HL-60 (cell line): ENCODE results near the gene KRT81.

Experiments used
- DNase-seq, 2 experiments: peaks; one replicate each; pipeline ENCODE4 v3.0.0-alpha.2; 2010 to 2020; ENCODE audit warnings: low read depth in 1 of 2, low spot score in 1 of 2
- H3K27ac ChIP-seq: fragments of 250-450 bp; sonication (Bioruptor Pico); replicated peaks from 2 replicates; pipeline ENCODE4 v1.5.1; 2020; ENCODE audit warnings: mild to moderate bottlenecking, moderate library complexity
- H3K27me3 ChIP-seq: fragments of 250-450 bp; sonication (Bioruptor Pico); 2 replicates; pipeline ENCODE4 v1.5.1; 2021; ENCODE audit warnings: mild to moderate bottlenecking, moderate library complexity; ENCODE audit not compliant: insufficient read depth, poor library complexity, severe bottlenecking
- H3K4me3 ChIP-seq: replicated peaks from 2 replicates; pipeline ENCODE4 v1.5.1; 2011; ENCODE audit warnings: mild to moderate bottlenecking, control low read depth, low read length; ENCODE audit not compliant: insufficient read depth
- CTCF ChIP-seq: IDR thresholded peaks from one replicate; pipeline ENCODE4 v1.5.1; 2011; ENCODE audit warnings: low read length, control low read depth, inconsistent platforms; ENCODE audit not compliant: insufficient read depth
- GABPA ChIP-seq: IDR thresholded peaks from 2 replicates; pipeline ENCODE4 v1.6.1; 2012; ENCODE audit warnings: low read depth
- POLR2AphosphoS5 ChIP-seq: IDR thresholded peaks from 2 replicates; pipeline ENCODE4 v1.6.1; 2012; ENCODE audit warnings: low read depth
- REST ChIP-seq: IDR thresholded peaks from 2 replicates; pipeline ENCODE4 v1.6.1; 2012; ENCODE audit warnings: low read depth; ENCODE audit not compliant: insufficient replicate concordance
- SPI1 ChIP-seq: IDR thresholded peaks from 2 replicates; pipeline ENCODE4 v1.6.1; 2012; ENCODE audit warnings: low read depth, mild to moderate bottlenecking, borderline replicate concordance

Gene KRT81

GRCh38 chr12:52336641-52337040, 45.3 kb upstream of the KRT81 start:
- DNase-seq: no peak
- no peak overlapping the region for H3K4me3 ChIP-seq
- peaks cover 10% of the 10 kb centered on the region for H3K27me3 ChIP-seq
- TF ChIP-seq POLR2AphosphoS5 (no peak), GABPA (no peak), CTCF (no peak)
- H3K27ac ChIP-seq: no peak overlapping the region

GRCh38 chr12:52335598-52336262, 44.4 kb upstream of the KRT81 start:
- H3K27me3 ChIP-seq: peaks cover 11% of the 10 kb centered on the region
- TF ChIP-seq SPI1: no peak
- TF ChIP-seq POLR2AphosphoS5: no peak
- TF ChIP-seq CTCF: no peak
- no peak for TF ChIP-seq REST
- TF ChIP-seq GABPA: no peak
- no peak overlapping the region for H3K27ac ChIP-seq
- H3K4me3 ChIP-seq: no peak overlapping the region
- DNase-seq: no peak

GRCh38 chr12:52334185-52334584, 42.9 kb upstream of the KRT81 start:
- TF ChIP-seq SPI1 (no peak), POLR2AphosphoS5 (no peak)
- H3K27me3 ChIP-seq: peaks cover 20% of the 10 kb centered on the region
- DNase-seq: no peak

GRCh38 chr12:52333321-52333720, 42.0 kb upstream of the KRT81 start:
- TF ChIP-seq GABPA: no peak
- TF ChIP-seq CTCF: no peak
- TF ChIP-seq REST: no peak
- no peak for TF ChIP-seq POLR2AphosphoS5
- no peak for TF ChIP-seq SPI1
- H3K27ac ChIP-seq: no peak overlapping the region
- H3K27me3 ChIP-seq: peaks cover 16% of the 10 kb centered on the region
- H3K4me3 ChIP-seq: no peak overlapping the region
- no peak for DNase-seq

More at GRCh38 chr12:52334185-52334584, 42.9 kb upstream of the KRT81 start:
- Histone ChIP-seq H3K4me3 (no peak overlapping the region), H3K27ac (no peak overlapping the region)
